Stomach (tissue), 9 donors: ENCODE measurements around the gene TMEM176A. TPM values are rescaled to one million over a fixed set of nuclear protein-coding genes. Genes with fewer than 3 reads are reported as not detected.
A peak's percentile ranks its signal among the peaks of the same experiment; 100 is the strongest.

Source experiments
- DNase-seq, 2 donors: peaks; one replicate each; pipeline versions ENCODE4 v3.0.0 to v3.0.0-alpha.2; 2013 to 2019
- H3K27ac ChIP-seq, 5 donors: fragments of 200-600 bp in 4 of 5; sonication (generic) in 4 of 5; one replicate each; pipeline ENCODE4 v1.5.1; 2013 to 2019; ENCODE audit warnings: mild to moderate bottlenecking in 1 of 5, moderate library complexity in 1 of 5
- H3K27me3 ChIP-seq, 3 donors: fragments of 200-600 bp; sonication (generic); one replicate each; pipeline ENCODE4 v1.5.1; 2017 to 2019; ENCODE audit warnings: mixed run types in 1 of 3
- H3K36me3 ChIP-seq, 4 donors: fragments of 200-600 bp; sonication (generic); 1 replicate in 3 of 4; 2 replicates in 1 of 4; pipeline ENCODE4 v1.5.1; 2016 to 2019
- H3K4me1 ChIP-seq, 4 donors: fragments of 200-600 bp; sonication (generic); one replicate each; pipeline ENCODE4 v1.5.1; 2016 to 2019
- H3K4me3 ChIP-seq, 4 donors: fragments of 200-600 bp; sonication (generic) in 3 of 4; one replicate each; pipeline ENCODE4 v1.5.1; 2016 to 2019; ENCODE audit warnings: mild to moderate bottlenecking in 1 of 4
- H3K9me3 ChIP-seq, 4 donors: fragments of 200-600 bp; sonication (generic); one replicate each; pipeline ENCODE4 v1.5.1; 2016 to 2019
- EP300 ChIP-seq: sonication (generic); formaldehyde crosslinking; IDR thresholded peaks from one replicate; pipeline ENCODE4 v1.6.1; 2017; ENCODE audit warnings: antibody characterized with exemption
- POLR2A ChIP-seq, 4 donors: fragments of 450-650 bp; IDR thresholded peaks; one replicate each; pipeline ENCODE4 v1.6.1; 2016; ENCODE audit warnings: antibody characterized with exemption in 4 of 4, control low read depth in 2 of 4, mild to moderate bottlenecking in 1 of 4, moderate library complexity in 1 of 4
- POLR2AphosphoS5 ChIP-seq, 3 donors: sonication (generic); formaldehyde crosslinking; IDR thresholded peaks; one replicate each; pipeline ENCODE4 v1.6.1; 2016; ENCODE audit warnings: antibody characterized with exemption in 3 of 3
- WGBS, 5 donors: extraction: QIAGEN DNeasy Blood & Tissue Kit in 3 of 5; methylation state at CpG; one replicate each; pipeline versions ENCODE4 v1.1.5 to v1.1.7; 2013 to 2018; 5-methylcytosine and 5-hydroxymethylcytosine counted together
- intact Hi-C: fragments of 100-400 bp; cut with DNase I; formaldehyde crosslinking; loops from one replicate; pipeline ENCODE4 v1.15.1; 2023; ENCODE audit warnings: low total_unique reads
- polyA plus RNA-seq, 3 donors: library from polyadenylated mRNA; stranded (reverse); fragments of 200-250 nt; gene quantifications; one replicate each; pipeline ENCODE4 v1.2.3, GENCODE V29; 2013
- total RNA-seq, 5 donors: library from RNA; depleted of rRNA; stranded (reverse); fragments of >200 nt; gene quantifications; one replicate each; pipeline versions ENCODE4 v1.1.0 to v1.2.3, GENCODE V29; 2014 to 2016
- TF ChIP-seq, protein P1 (sequence below), 7 experiments: fragments of 450-650 bp in 4 of 7; fragments of 200-600 bp in 3 of 7; sonication (generic) in 3 of 7; IDR thresholded peaks; one replicate each; pipeline ENCODE4 v1.5.1; 2016 to 2019; ENCODE audit warnings: antibody characterized with exemption in 7 of 7, control low read depth in 2 of 7, mild to moderate bottlenecking in 1 of 7
- donor health status: healthy with polysubstance abuse.
- donor health status: Bipolar disorder and iron deficiency.
- donor health status: healthy.

The TMEM176A gene
- total and polyA plus RNA-seq, 8 donors = 14.7 to 116 (median 38.9) TPM

- intact Hi-C loops = no loop called here
- TF ChIP-seq, protein P1, sequence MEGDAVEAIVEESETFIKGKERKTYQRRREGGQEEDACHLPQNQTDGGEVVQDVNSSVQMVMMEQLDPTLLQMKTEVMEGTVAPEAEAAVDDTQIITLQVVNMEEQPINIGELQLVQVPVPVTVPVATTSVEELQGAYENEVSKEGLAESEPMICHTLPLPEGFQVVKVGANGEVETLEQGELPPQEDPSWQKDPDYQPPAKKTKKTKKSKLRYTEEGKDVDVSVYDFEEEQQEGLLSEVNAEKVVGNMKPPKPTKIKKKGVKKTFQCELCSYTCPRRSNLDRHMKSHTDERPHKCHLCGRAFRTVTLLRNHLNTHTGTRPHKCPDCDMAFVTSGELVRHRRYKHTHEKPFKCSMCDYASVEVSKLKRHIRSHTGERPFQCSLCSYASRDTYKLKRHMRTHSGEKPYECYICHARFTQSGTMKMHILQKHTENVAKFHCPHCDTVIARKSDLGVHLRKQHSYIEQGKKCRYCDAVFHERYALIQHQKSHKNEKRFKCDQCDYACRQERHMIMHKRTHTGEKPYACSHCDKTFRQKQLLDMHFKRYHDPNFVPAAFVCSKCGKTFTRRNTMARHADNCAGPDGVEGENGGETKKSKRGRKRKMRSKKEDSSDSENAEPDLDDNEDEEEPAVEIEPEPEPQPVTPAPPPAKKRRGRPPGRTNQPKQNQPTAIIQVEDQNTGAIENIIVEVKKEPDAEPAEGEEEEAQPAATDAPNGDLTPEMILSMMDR (IDR thresholded peaks at IDR 0.05) = no peak
- no peak for TF ChIP-seq POLR2AphosphoS5 (IDR thresholded peaks at IDR 0.05)
- no peak for TF ChIP-seq EP300
- TF ChIP-seq POLR2A (IDR thresholded peaks at IDR 0.05) = no peak
- peaks cover 0 to 21% (median 12%) of the 10 kb centered on the region in 4 donors for H3K36me3 ChIP-seq
- H3K9me3 ChIP-seq = peaks cover 0 to 8% (median 0%) of the 10 kb centered on the region in 4 donors
- peak overlapping the region; percentile 52 to 64 (median 55) for H3K4me3 ChIP-seq
- WGBS, 5 donors = 69 to 86% (median 79%) methylated on average over 3 of the region's 3 CpGs
- peak overlapping the region in 4 of 5 donors; percentile 75 to 89 (median 81) for H3K27ac ChIP-seq
- H3K27me3 ChIP-seq = peaks cover 5 to 77% (median 23%) of the 10 kb centered on the region in 3 donors
- H3K4me1 ChIP-seq = peaks cover 10 to 35% (median 18%) of the 10 kb centered on the region in 4 donors
- DNase-seq = no peak
These were observed 1.4 kb upstream of the TMEM176A start for GRCh38 chr7:150799156-150799555.

DNA sequence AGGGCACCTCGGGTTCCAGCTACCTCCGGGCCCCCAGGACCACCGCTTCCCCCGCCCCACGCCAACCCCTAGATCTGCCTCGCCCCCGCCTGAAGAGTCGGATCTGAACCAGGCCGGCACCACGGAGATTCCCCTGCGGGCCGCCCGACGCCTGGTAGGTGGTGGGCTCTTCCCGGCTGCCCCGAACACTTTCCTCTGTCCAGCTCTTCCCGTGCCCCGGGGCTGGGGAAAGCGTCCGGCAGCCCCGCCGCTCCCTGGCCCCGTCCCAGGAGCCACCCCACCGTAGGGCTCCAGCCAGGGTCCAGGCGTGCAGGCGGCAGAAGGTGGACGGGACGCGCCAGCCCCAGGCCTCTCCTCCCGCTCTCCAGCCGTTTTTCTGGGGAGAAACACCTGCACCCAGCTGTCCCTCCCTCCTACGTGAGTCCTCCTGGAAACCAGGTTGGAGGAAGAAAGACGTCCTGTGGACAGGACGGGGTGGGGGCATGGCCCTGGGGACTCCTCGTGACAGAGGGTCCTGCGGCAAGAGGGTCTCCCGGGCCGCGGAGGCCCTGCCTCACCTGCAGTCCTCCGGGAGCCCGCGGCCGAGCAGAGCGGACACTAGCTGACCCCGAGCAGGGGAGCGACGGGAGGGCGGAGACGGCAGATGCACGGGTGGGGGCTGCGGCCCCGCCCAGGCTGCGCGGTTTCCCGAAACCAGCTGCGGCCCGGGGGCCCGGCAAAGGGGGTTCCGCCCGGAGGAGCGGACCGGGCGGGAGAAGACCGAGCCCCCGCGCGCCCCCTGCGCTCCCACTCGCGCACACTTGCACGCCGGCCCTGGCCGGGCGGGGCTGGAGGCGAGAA lies 608 bp upstream of the TMEM176A start, which contains the start of gene TMEM176B:
TMEM176B (minus strand) TSS at position 624 of the 840 bp plus-strand sequence. CDS start 3,795 bp downstream, outside the sequence.
- DNase-seq = peak in 1 of 2 donors; percentile 85
- TF ChIP-seq POLR2AphosphoS5 (IDR thresholded peaks at IDR 0.05) (peak in 1 of 3 donors; percentile 70), POLR2A (IDR thresholded peaks at IDR 0.05) (no peak)
- peaks cover 5 to 74% (median 23%) of the 10 kb centered on the region in 3 donors for H3K27me3 ChIP-seq
- 5 to 15% (median 8%) methylated on average over 33 to 75 of the region's 75 CpGs for WGBS, 5 donors
- peak within 1 kb of the TSS; percentile 52 to 64 (median 55) for H3K4me3 ChIP-seq
- peaks cover 0 to 8% (median 0%) of the 10 kb centered on the region in 4 donors for H3K9me3 ChIP-seq
- intact Hi-C loops = no loop called here
- peak within 1 kb of the TSS; percentile 75 to 89 (median 86) for H3K27ac ChIP-seq
- H3K4me1 ChIP-seq = peaks cover 10 to 32% (median 18%) of the 10 kb centered on the region in 4 donors
- peaks cover 0 to 23% (median 18%) of the 10 kb centered on the region in 4 donors for H3K36me3 ChIP-seq

- peaks cover 5 to 62% (median 23%) of the 10 kb centered on the region in 3 donors for H3K27me3 ChIP-seq
- TF ChIP-seq POLR2A (IDR thresholded peaks at IDR 0.05) (no peak), EP300 (no peak), POLR2AphosphoS5 (IDR thresholded peaks at IDR 0.05) (no peak)
- TF ChIP-seq, protein P1 (IDR thresholded peaks at IDR 0.05) = no peak
- peaks cover 0 to 30% (median 22%) of the 10 kb centered on the region in 4 donors for H3K36me3 ChIP-seq
- peaks cover 10 to 27% (median 18%) of the 10 kb centered on the region in 4 donors for H3K4me1 ChIP-seq
- intact Hi-C loops = no loop called here
- H3K9me3 ChIP-seq = peaks cover 6 to 13% (median 11%) of the 10 kb centered on the region in 4 donors
- peak overlapping the region; percentile 75 to 89 (median 86) for H3K27ac ChIP-seq
- peak overlapping the region; percentile 52 to 64 (median 55) for H3K4me3 ChIP-seq
- WGBS, 5 donors = 25 to 42% (median 36%) methylated on average over 5 to 26 of the region's 26 CpGs
- DNase-seq = peak in 1 of 2 donors; percentile 36
These were observed 825 bp downstream of the TMEM176A start for GRCh38 chr7:150801242-150801945.

DNA sequence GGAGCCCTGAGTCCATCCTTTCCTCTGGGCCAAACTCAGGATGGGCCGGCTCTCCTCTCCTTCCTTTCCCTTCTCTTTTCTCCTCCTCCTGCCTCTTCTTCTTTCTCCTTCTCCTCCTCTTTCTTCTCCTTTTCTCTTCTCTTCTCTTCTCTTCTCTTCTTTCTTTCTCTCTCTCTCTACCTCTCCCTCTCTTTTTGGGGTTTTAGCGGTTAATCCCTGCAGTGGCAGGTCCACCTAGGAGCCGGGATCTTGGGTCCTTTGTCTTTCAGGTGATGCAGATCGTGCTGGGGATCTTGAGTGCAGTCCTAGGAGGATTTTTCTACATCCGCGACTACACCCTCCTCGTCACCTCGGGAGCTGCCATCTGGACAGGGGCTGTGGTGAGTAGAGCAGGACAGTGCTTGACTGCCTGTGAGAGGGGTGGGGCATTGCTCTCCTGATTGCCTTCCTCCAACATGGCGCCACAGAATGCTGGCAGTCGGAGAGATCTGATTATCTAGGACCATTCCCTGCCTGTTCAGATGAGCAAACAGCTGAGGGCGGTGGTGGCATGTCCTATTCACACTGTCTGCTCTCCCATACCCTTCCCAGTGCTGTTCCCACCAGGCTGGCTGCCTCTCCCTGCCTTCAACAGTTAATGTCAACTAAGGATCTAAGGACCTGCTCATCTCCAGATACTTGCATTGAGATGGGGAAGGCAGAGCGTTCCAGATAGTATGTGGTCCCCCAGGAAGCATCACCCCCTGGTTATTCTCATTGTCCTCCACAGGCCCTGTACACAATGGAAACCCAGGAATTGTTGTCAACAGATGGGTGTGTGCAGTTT lies 1.6 kb downstream of the TMEM176A start:
- peaks cover 5 to 60% (median 23%) of the 10 kb centered on the region in 3 donors for H3K27me3 ChIP-seq
- H3K4me3 ChIP-seq = peak overlapping the region; percentile 52 to 64 (median 55)
- H3K9me3 ChIP-seq = peaks cover 6 to 20% (median 17%) of the 10 kb centered on the region in 4 donors
- no peak for TF ChIP-seq POLR2AphosphoS5 (IDR thresholded peaks at IDR 0.05)
- no peak for TF ChIP-seq POLR2A (IDR thresholded peaks at IDR 0.05)
- TF ChIP-seq, protein P1 (IDR thresholded peaks at IDR 0.05) = no peak
- TF ChIP-seq EP300 = no peak
- H3K36me3 ChIP-seq = peaks cover 0 to 30% (median 22%) of the 10 kb centered on the region in 4 donors
- peak overlapping the region; percentile 75 to 89 (median 86) for H3K27ac ChIP-seq
- intact Hi-C loops = no loop called here
- 73 to 82% (median 80%) methylated on average over 12 of the region's 12 CpGs for WGBS, 5 donors
- H3K4me1 ChIP-seq = peaks cover 10 to 27% (median 18%) of the 10 kb centered on the region in 4 donors
- DNase-seq = no peak
